GM21619 (cell line): ENCODE results near the gene MPIG6B.

ENCODE experiments used
- ATAC-seq: cut with Tn5 transposase; IDR thresholded peaks from one replicate; pipeline ENCODE4 v1.9.1; 2021; ENCODE audit not compliant: unreplicated experiment

Gene MPIG6B

DNA sequence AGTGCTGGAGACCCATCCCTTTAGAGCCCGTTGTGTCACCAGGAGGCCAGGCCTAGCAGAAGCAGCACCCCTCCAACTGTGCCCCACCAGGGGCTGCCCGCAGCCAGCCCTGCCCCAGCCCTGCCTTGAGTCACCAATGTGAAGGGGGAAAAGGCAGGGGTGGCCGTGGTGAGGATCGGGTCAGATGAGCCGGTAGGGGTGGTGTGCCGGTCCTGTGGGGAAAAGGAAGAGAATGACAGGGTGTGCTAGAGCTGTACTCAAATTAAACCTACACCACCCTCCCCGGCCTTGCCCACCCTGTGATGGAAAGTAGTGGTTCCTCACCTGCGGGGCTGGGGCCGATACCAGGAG lies 42.4 kb downstream of the MPIG6B start:
- no peak for ATAC-seq

DNA sequence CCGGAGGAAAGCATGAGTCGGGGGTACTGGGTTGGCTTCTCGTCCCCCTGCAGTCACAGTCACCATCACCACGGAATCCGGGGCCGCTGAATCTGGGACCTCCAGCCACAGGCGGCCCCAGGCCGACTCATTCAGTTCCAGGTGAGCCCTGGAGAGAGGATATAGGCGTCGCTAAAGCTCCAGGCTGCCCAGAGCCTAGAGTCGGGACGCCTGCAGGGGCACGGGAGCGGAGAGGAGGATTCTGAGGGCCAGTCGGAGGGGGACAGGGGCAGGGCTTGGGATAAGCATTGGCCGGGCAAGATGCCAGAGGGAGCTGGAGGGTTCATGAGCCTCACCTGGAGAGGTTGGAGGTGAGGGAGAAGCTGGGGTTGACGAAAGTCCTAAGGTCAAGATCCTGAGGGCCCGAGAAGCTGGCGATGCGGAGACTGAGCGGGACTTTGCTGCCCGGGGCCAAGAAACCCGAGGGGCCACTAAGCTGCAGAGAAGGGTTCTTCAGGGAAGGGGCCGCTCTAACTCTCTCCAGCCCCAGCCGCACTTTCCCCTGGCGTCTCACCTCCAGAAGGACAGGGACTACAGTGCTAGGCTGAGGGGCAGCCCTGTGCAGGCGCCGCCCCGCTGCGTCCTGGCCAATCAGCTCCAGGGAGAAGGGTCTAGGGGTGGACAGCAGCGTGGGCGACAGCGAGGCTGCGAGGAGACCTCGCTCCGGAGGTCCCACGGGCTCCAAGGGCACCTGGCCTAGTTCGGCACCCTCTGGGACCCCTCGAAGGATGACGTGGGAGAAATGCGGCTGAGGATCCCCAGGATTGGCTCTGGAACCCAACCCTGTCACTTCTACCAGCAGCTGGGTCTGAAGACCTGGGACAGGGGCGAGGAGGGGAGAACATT lies 43.0 kb downstream of the MPIG6B start:
- ATAC-seq = no peak

DNA sequence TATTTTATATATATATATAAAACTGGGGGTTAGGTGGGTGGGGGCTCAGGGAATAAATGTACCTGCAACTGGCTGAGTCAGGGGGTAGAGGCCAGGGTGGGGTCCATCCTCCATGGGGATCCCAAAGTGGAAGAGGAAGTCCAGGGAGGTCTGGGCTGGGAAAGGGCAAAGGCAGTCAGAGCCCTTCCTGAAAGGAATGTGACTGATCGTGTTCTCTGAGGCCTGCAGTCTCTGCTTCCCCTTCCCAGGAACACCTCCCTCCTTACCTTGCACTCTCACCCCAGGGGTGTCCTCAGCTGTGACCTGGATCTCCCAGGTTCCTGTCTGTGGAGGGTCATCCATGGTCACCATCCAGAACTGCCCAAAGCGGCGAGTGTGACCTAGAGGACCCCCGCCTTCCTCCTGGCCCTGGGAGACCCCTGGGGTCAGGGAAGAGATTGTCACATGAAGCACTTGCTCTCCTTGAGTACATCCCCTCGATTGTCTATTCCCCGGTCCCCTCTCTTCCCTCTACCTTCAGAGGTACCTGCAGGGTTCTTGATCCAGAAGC lies 44.0 kb downstream of the MPIG6B start:
- no peak for ATAC-seq

GRCh38 chr6:31768363-31769257 lies 45.4 kb downstream of the MPIG6B start:
- no peak for ATAC-seq

DNA sequence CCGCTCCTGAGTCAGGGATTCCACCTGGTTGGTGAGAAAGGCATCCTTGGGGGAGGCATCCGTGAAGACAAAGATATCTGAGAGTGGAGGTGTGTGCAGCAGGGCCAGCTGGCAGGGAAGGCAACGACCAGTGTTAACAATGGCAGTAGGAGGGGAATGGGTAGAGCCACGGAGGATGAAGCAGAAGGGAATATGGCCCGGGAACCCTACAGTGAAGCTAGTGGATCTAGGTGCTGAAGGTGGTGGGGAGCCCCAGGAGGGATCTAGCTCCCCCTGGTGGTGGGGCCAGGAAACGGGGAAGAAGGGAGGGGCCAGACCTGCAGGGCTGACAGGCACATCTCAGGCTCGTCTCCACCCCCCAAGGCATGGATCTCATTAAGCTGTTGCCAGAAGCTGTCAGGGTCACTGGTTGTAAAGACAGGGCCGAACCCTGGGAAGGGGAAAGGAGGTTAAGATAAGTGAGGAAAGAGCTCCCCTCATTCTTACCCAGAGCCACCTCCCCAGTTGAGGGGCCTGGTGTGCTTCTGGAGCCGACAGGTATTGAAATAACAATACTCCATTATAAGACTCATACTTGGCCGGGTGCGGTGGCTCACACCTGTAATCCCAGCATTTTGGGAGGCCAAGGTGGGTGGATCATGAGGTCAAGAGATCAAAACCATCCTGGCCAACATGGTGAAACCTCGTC lies 46.7 kb downstream of the MPIG6B start:
- ATAC-seq = no peak

DNA sequence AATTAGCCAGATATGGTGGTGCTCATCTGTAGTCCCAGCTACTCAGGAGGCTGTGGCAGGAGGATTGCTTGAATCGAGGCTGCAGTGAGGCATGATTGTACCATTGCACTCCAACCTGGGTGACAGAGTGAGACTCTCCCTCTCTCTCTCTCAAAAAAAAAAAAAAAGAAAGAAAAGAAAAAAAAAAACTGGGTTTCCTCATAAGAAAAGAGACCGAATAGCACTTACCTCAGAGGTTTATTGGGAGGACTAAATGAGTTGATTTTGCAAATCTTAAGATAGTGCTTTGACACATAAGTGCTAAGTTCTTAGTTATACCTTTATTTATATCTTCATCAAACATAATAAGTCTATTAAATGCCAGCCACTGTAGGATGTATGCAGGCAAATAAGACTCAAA lies 47.7 kb downstream of the MPIG6B start:
- ATAC-seq = no peak

- ATAC-seq = no peak
Measured at GRCh38 chr6:31771992-31772358, 48.8 kb downstream of the MPIG6B start.

GRCh38 chr6:31775184-31775583 lies 52.0 kb downstream of the MPIG6B start:
- ATAC-seq = no peak

GRCh38 chr6:31775633-31776484 lies 52.7 kb downstream of the MPIG6B start:
- no peak for ATAC-seq
